CD4-positive, CD25-positive, alpha-beta regulatory T cell (primary cell): ENCODE data around the gene STX4. TPM values are rescaled to one million over a fixed set of nuclear protein-coding genes. Genes with fewer than 3 reads are reported as not detected.
"Not testable (repeated sequence)": the region's sequence is repeated elsewhere in the genome, so short reads cannot be mapped to it uniquely, and the experiment has no call there.

Source experiments
- ATAC-seq, 2 donors: fragments of 150-1000 bp; cut with Tn5 transposase; one replicate each; pipeline ENCODE4 v1.10.0; 2021; ENCODE audit warnings: low read depth in 2 of 2, moderate number of reproducible peaks in 2 of 2, moderate library complexity in 1 of 2
- DNase-seq, 3 donors: peaks; one replicate each; pipeline versions ENCODE4 v3.0.0 to v3.0.0-alpha.2; 2012 to 2022; ENCODE audit warnings: mixed read lengths in 1 of 3
- H3K27ac ChIP-seq: one replicate; pipeline ENCODE4 v1.7.0; 2013; ENCODE audit warnings: mild to moderate bottlenecking, low read length; ENCODE audit not compliant: insufficient read depth, poor library complexity, severe bottlenecking
- H3K27me3 ChIP-seq: one replicate; pipeline ENCODE4 v1.7.0; 2013; ENCODE audit warnings: low read length; ENCODE audit not compliant: control insufficient read depth, insufficient read depth
- H3K36me3 ChIP-seq: one replicate; pipeline ENCODE4 v1.7.0; 2013; ENCODE audit warnings: mild to moderate bottlenecking, low read length, moderate library complexity; ENCODE audit not compliant: control insufficient read depth, insufficient read depth
- H3K4me1 ChIP-seq: 2 replicates; pipeline ENCODE4 v1.7.0; 2013; ENCODE audit warnings: mild to moderate bottlenecking, low read length; ENCODE audit not compliant: insufficient read depth, control insufficient read depth, poor library complexity, severe bottlenecking
- H3K4me3 ChIP-seq: one replicate; pipeline ENCODE4 v1.7.0; 2013; ENCODE audit warnings: low read depth, mild to moderate bottlenecking, low read length, moderate library complexity
- H3K9me3 ChIP-seq, 2 experiments: 1 replicate in 1 of 2; 2 replicates in 1 of 2; pipeline ENCODE4 v1.7.0; 2013; ENCODE audit warnings: low read length in 2 of 2, mild to moderate bottlenecking in 1 of 2, moderate library complexity in 1 of 2; ENCODE audit not compliant: control insufficient read depth in 2 of 2
- H3K27ac Mint-ChIP-seq, 3 donors: one replicate each; pipeline ENCODE4 v1.8.0; 2020 to 2022; ENCODE audit warnings: mild to moderate bottlenecking in 3 of 3, mixed read lengths in 3 of 3, moderate library complexity in 2 of 3
- H3K27me3 Mint-ChIP-seq: one replicate; pipeline ENCODE4 v1.8.0; 2022; ENCODE audit warnings: mild to moderate bottlenecking, mixed read lengths
- H3K36me3 Mint-ChIP-seq: one replicate; pipeline ENCODE4 v1.8.0; 2020; ENCODE audit warnings: mixed read lengths
- H3K4me1 Mint-ChIP-seq, 4 donors: one replicate each; pipeline ENCODE4 v1.8.0; 2020 to 2022; ENCODE audit warnings: mixed read lengths in 4 of 4, mild to moderate bottlenecking in 1 of 4
- H3K4me3 Mint-ChIP-seq, 4 donors: one replicate each; pipeline ENCODE4 v1.8.0; 2020 to 2022; ENCODE audit warnings: mild to moderate bottlenecking in 4 of 4, mixed read lengths in 4 of 4, moderate library complexity in 3 of 4
- H3K9me3 Mint-ChIP-seq, 7 donors: one replicate each; pipeline ENCODE4 v1.8.0; 2020 to 2022; ENCODE audit warnings: mixed read lengths in 7 of 7, mild to moderate bottlenecking in 3 of 7, moderate library complexity in 2 of 7
- polyA plus RNA-seq, 4 donors: library from polyadenylated mRNA; unstranded; fragments of 300-500 nt; fragmentation: Illumina TruSeq; gene quantifications; one replicate each; pipeline ENCODE4 v1.2.3, GENCODE V29; 2021
- total RNA-seq: library from RNA; stranded (reverse); gene quantifications from one replicate; pipeline ENCODE4 v1.2.3, GENCODE V29; 2022

STX4 gene
- total and polyA plus RNA-seq, 5 donors from 2014 or later = 19.1 to 80.7 (median 27.2) TPM

GRCh38 chr16:31008551-31008950, 24.8 kb upstream of the STX4 start:
- no peak for DNase-seq
- H3K4me1 Mint-ChIP-seq = peaks cover 0 to 18% (median 3%) of the 10 kb centered on the region in 4 donors
- Histone ChIP-seq H3K27me3 (peaks cover 10% of the 10 kb centered on the region), H3K9me3 (no peaks in the 10 kb centered on the region), H3K36me3 (no peaks in the 10 kb centered on the region), H3K4me1 (peaks cover 8% of the 10 kb centered on the region), H3K27ac (no peak overlapping the region), H3K4me3 (no peak overlapping the region)
- H3K4me3 Mint-ChIP-seq = no peak overlapping the region
- ATAC-seq = no peak
- H3K36me3 Mint-ChIP-seq = peaks cover 3% of the 10 kb centered on the region
- no peaks in the 10 kb centered on the region for H3K9me3 Mint-ChIP-seq
- peaks cover 56% of the 10 kb centered on the region for H3K27me3 Mint-ChIP-seq
- H3K27ac Mint-ChIP-seq = no peak overlapping the region

- H3K27me3 Mint-ChIP-seq = peaks cover 60% of the 10 kb centered on the region
- Histone ChIP-seq H3K27me3 (peaks cover 10% of the 10 kb centered on the region), H3K9me3 (no peaks in the 10 kb centered on the region), H3K4me3 (no peak overlapping the region), H3K4me1 (peaks cover 8% of the 10 kb centered on the region), H3K27ac (no peak overlapping the region), H3K36me3 (no peaks in the 10 kb centered on the region)
- H3K4me1 Mint-ChIP-seq = peaks cover 0 to 18% (median 4%) of the 10 kb centered on the region in 4 donors
- DNase-seq (no peak), ATAC-seq (no peak)
- H3K36me3 Mint-ChIP-seq = peaks cover 3% of the 10 kb centered on the region
- H3K9me3 Mint-ChIP-seq = no peaks in the 10 kb centered on the region
- H3K27ac Mint-ChIP-seq = no peak overlapping the region
- peak overlapping the region in 1 of 4 donors; percentile 73 for H3K4me3 Mint-ChIP-seq
Measured at GRCh38 chr16:31009120-31009519, 24.2 kb upstream of the STX4 start.

- peaks cover 63% of the 10 kb centered on the region for H3K27me3 Mint-ChIP-seq
- H3K27ac ChIP-seq = no peak overlapping the region
- peaks cover 0 to 18% (median 4%) of the 10 kb centered on the region in 4 donors for H3K4me1 Mint-ChIP-seq
Measured at GRCh38 chr16:31009894-31010584, 23.3 kb upstream of the STX4 start.

GRCh38 chr16:31010585-31011325, 22.6 kb upstream of the STX4 start, which contains the start of gene STX1B:
STX1B (minus strand) TSS chr16:31010638; CDS start chr16:31010396, 242 bp downstream.
- Histone ChIP-seq H3K36me3 (no peaks in the 10 kb centered on the region), H3K27ac (no peak within 1 kb of the TSS), H3K9me3 (no peaks in the 10 kb centered on the region), H3K4me3 (no peak within 1 kb of the TSS), H3K27me3 (peaks cover 10% of the 10 kb centered on the region), H3K4me1 (peaks cover 8% of the 10 kb centered on the region)
- H3K9me3 Mint-ChIP-seq = no peaks in the 10 kb centered on the region
- DNase-seq (peak; percentile 24 to 32 (median 32)), ATAC-seq (peak in 1 of 2 donors; percentile 44)
- H3K27ac Mint-ChIP-seq = peak within 1 kb of the TSS in 2 of 3 donors; percentile 5 to 81
- H3K4me1 Mint-ChIP-seq = peaks cover 0 to 18% (median 4%) of the 10 kb centered on the region in 4 donors
- H3K36me3 Mint-ChIP-seq = peaks cover 3% of the 10 kb centered on the region
- peaks cover 60% of the 10 kb centered on the region for H3K27me3 Mint-ChIP-seq
- H3K4me3 Mint-ChIP-seq = peak within 1 kb of the TSS in 3 of 4 donors; percentile 56 to 85 (median 79)

More at GRCh38 chr16:31009894-31010584, 23.3 kb upstream of the STX4 start:
- DNase-seq (no peak), ATAC-seq (no peak)
- H3K4me1 ChIP-seq = peaks cover 8% of the 10 kb centered on the region
- no peaks in the 10 kb centered on the region for H3K9me3 ChIP-seq
- peak overlapping the region in 2 of 4 donors; percentile 67 to 85 for H3K4me3 Mint-ChIP-seq
- H3K4me3 ChIP-seq = no peak overlapping the region
- no peaks in the 10 kb centered on the region for H3K36me3 ChIP-seq
- peaks cover 3% of the 10 kb centered on the region for H3K36me3 Mint-ChIP-seq
- H3K27ac Mint-ChIP-seq = peak overlapping the region in 2 of 3 donors; percentile 5 to 76
- no peaks in the 10 kb centered on the region for H3K9me3 Mint-ChIP-seq
- H3K27me3 ChIP-seq = peaks cover 10% of the 10 kb centered on the region

GRCh38 chr16:31011815-31012214, 21.5 kb upstream of the STX4 start:
- peak overlapping the region in 1 of 3 donors; percentile 81 for H3K27ac Mint-ChIP-seq
- H3K27me3 Mint-ChIP-seq = peaks cover 59% of the 10 kb centered on the region
- H3K9me3 ChIP-seq, ATAC-seq, H3K9me3 Mint-ChIP-seq, H3K36me3 Mint-ChIP-seq, H3K27ac ChIP-seq, H3K27me3 ChIP-seq, H3K4me3 ChIP-seq, DNase-seq, H3K4me1 ChIP-seq, H3K36me3 ChIP-seq: not testable (repeated sequence)
- peak overlapping the region in 3 of 4 donors; percentile 9 to 76 (median 55) for H3K4me3 Mint-ChIP-seq
- H3K4me1 Mint-ChIP-seq = peaks cover 0 to 18% (median 4%) of the 10 kb centered on the region in 4 donors

- Mint-ChIP-seq H3K27me3 (peaks cover 55% of the 10 kb centered on the region), H3K4me1 (peaks cover 0 to 18% (median 4%) of the 10 kb centered on the region in 4 donors), H3K4me3 (peak overlapping the region in 1 of 4 donors; percentile 49)
- H3K4me3 ChIP-seq, H3K9me3 Mint-ChIP-seq, H3K27ac ChIP-seq, DNase-seq, ATAC-seq, H3K27me3 ChIP-seq, H3K36me3 Mint-ChIP-seq, H3K36me3 ChIP-seq, H3K9me3 ChIP-seq, H3K4me1 ChIP-seq, H3K27ac Mint-ChIP-seq: not testable (repeated sequence)
Measured at GRCh38 chr16:31013292-31013691, 20.1 kb upstream of the STX4 start.

GRCh38 chr16:31016018-31016417, 17.3 kb upstream of the STX4 start:
- Mint-ChIP-seq H3K9me3 (no peaks in the 10 kb centered on the region), H3K27me3 (peaks cover 42% of the 10 kb centered on the region), H3K4me3 (no peak overlapping the region), H3K27ac (peak overlapping the region in 1 of 3 donors; percentile 51), H3K36me3 (peaks cover 3% of the 10 kb centered on the region), H3K4me1 (peaks cover 0 to 10% (median 4%) of the 10 kb centered on the region in 4 donors)
- Histone ChIP-seq H3K4me3 (no peak overlapping the region), H3K27ac (no peak overlapping the region), H3K27me3 (peaks cover 6% of the 10 kb centered on the region), H3K36me3 (no peaks in the 10 kb centered on the region), H3K4me1 (peaks cover 3% of the 10 kb centered on the region), H3K9me3 (no peaks in the 10 kb centered on the region)
- ATAC-seq = no peak
- DNase-seq = no peak
